ENCODE data around the gene SPRR4. TPM values are rescaled to one million over a fixed set of nuclear protein-coding genes. Genes with fewer than 3 reads are reported as not detected.

Gene SPRR4
- total and polyA plus RNA-seq, 2 experiments from 2014 or later = not detected

DNA sequence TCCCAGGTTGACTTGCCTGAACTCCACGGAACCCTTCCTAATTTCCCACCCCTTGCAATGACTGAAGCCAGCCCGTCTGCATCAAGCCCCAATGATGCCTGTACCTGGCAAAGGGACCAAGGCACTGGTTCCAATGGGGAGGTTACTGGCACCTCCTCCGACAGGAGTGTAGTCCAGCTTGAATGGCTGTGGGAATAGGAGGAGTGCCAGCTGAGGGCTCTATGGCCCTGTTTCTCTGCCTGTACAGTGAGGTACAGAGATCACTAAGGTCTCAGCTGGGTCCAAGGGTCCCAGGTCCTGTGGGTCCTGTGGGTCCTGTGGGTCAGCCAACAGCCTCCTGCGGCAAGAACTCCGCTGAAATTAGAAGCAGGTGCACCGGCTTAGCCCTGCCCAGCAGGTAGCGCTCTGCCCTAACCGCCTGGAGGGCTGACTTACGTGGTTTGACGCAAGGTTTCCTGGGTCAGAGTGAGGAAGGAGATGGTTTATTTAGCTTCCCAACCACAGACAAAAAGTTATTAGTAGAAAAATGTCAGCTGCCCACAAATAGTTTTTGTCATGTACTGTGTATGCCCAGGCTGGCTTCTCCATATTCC lies 9.9 kb upstream of the SPRR4 start:
- Mint-ChIP-seq H3K4me3 (no peak overlapping the region), H3K36me3 (ENCODE audit: low read depth) (no peaks in the 10 kb centered on the region; the same call in 2 of the 3 replicates), H3K27me3 (ENCODE audit: insufficient read depth, low read depth, poor library complexity) (no peaks in the 10 kb centered on the region), H3K27ac (no peak overlapping the region), H3K9me3 (0 out of 3 replicates have a peak, but pooled peaks cover 4% of the 10 kb centered on the region), H3K4me1 (no peaks in the 10 kb centered on the region)
- TF ChIP-seq, protein P1, sequence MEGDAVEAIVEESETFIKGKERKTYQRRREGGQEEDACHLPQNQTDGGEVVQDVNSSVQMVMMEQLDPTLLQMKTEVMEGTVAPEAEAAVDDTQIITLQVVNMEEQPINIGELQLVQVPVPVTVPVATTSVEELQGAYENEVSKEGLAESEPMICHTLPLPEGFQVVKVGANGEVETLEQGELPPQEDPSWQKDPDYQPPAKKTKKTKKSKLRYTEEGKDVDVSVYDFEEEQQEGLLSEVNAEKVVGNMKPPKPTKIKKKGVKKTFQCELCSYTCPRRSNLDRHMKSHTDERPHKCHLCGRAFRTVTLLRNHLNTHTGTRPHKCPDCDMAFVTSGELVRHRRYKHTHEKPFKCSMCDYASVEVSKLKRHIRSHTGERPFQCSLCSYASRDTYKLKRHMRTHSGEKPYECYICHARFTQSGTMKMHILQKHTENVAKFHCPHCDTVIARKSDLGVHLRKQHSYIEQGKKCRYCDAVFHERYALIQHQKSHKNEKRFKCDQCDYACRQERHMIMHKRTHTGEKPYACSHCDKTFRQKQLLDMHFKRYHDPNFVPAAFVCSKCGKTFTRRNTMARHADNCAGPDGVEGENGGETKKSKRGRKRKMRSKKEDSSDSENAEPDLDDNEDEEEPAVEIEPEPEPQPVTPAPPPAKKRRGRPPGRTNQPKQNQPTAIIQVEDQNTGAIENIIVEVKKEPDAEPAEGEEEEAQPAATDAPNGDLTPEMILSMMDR (conservative IDR thresholded peaks at IDR 0.05; ENCODE audit: low read depth in 2 of 2) = peak; percentile 71 to 92
- TF ChIP-seq, protein P2, sequence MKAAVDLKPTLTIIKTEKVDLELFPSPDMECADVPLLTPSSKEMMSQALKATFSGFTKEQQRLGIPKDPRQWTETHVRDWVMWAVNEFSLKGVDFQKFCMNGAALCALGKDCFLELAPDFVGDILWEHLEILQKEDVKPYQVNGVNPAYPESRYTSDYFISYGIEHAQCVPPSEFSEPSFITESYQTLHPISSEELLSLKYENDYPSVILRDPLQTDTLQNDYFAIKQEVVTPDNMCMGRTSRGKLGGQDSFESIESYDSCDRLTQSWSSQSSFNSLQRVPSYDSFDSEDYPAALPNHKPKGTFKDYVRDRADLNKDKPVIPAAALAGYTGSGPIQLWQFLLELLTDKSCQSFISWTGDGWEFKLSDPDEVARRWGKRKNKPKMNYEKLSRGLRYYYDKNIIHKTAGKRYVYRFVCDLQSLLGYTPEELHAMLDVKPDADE (IDR thresholded peaks at IDR 0.05) = no peak
- ATAC-seq = peak; percentile 95
- Histone ChIP-seq H2AFZ (peak overlapping the region; percentile 84), H3K27me3 (ENCODE audit: insufficient read depth) (no peaks in the 10 kb centered on the region), H3K36me3 (ENCODE audit: insufficient read depth) (no peaks in the 10 kb centered on the region), H4K20me1 (replicated peaks; ENCODE audit: insufficient read depth) (no peaks in the 10 kb centered on the region), H3K4me3 (no peak overlapping the region), H3F3A (replicated peaks; ENCODE audit: low read depth) (no peaks in the 10 kb centered on the region), H3K4me2 (no peak overlapping the region), H3K9me2 (ENCODE audit: insufficient read depth) (peaks cover 13% of the 10 kb centered on the region), H3K79me2 (replicated peaks; ENCODE audit: insufficient read depth) (no peaks in the 10 kb centered on the region), H3K27ac (ENCODE audit: low read depth) (no peak overlapping the region), H3K4me1 (ENCODE audit: insufficient read depth) (no peaks in the 10 kb centered on the region)
- DNase-seq (ENCODE audit: low spot score) = peak; percentile 74

DNA sequence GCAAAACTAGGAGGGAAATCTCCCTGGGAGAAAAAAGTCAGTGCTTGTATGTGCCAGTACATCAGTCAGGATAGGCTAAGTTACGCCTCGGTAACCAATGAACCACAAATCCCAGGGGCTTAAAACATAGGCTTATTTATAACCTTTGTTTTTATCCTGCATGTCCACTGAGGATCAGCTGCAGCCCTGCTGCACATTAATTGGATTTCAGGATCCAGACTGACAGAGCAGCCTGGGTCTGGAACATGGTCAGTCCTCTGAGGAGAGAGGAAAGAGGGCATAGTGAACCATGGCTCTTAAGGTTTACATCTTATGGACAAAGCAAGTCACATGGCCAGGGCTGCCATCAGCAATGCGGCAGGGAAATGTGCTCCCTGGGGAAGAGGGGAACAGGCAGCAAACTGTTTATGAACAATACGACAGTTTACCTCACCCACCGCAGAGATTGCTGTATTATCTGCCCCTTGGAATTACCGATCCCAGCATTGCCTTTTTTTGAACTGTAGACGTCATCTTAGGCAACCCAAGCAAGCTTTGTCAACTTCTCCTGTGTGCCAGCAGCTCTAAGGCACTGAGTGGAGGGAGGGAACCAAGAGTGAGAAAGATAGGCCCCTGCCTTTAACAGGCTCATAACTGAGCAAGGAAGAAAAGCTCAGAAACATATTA lies 9.1 kb upstream of the SPRR4 start:
- Histone ChIP-seq H3F3A (replicated peaks; ENCODE audit: low read depth) (no peaks in the 10 kb centered on the region), H3K4me1 (ENCODE audit: insufficient read depth) (no peaks in the 10 kb centered on the region), H3K27me3 (ENCODE audit: insufficient read depth) (no peaks in the 10 kb centered on the region), H3K4me2 (no peak overlapping the region), H4K20me1 (replicated peaks; ENCODE audit: insufficient read depth) (no peaks in the 10 kb centered on the region), H3K9me2 (ENCODE audit: insufficient read depth) (peaks cover 15% of the 10 kb centered on the region), H3K36me3 (ENCODE audit: insufficient read depth) (no peaks in the 10 kb centered on the region), H2AFZ (peak overlapping the region; percentile 84), H3K27ac (ENCODE audit: low read depth) (no peak overlapping the region), H3K79me2 (replicated peaks; ENCODE audit: insufficient read depth) (no peaks in the 10 kb centered on the region), H3K4me3 (no peak overlapping the region)
- ATAC-seq (no peak), DNase-seq (ENCODE audit: low spot score) (no peak)
- Mint-ChIP-seq H3K4me3 (no peak overlapping the region), H3K27me3 (ENCODE audit: insufficient read depth, low read depth, poor library complexity) (no peaks in the 10 kb centered on the region), H3K27ac (no peak overlapping the region), H3K9me3 (0 out of 3 replicates have a peak, but pooled peaks cover 4% of the 10 kb centered on the region), H3K4me1 (no peaks in the 10 kb centered on the region), H3K36me3 (ENCODE audit: low read depth) (no peaks in the 10 kb centered on the region; the same call in 2 of the 3 replicates)
- TF ChIP-seq, protein P3, sequence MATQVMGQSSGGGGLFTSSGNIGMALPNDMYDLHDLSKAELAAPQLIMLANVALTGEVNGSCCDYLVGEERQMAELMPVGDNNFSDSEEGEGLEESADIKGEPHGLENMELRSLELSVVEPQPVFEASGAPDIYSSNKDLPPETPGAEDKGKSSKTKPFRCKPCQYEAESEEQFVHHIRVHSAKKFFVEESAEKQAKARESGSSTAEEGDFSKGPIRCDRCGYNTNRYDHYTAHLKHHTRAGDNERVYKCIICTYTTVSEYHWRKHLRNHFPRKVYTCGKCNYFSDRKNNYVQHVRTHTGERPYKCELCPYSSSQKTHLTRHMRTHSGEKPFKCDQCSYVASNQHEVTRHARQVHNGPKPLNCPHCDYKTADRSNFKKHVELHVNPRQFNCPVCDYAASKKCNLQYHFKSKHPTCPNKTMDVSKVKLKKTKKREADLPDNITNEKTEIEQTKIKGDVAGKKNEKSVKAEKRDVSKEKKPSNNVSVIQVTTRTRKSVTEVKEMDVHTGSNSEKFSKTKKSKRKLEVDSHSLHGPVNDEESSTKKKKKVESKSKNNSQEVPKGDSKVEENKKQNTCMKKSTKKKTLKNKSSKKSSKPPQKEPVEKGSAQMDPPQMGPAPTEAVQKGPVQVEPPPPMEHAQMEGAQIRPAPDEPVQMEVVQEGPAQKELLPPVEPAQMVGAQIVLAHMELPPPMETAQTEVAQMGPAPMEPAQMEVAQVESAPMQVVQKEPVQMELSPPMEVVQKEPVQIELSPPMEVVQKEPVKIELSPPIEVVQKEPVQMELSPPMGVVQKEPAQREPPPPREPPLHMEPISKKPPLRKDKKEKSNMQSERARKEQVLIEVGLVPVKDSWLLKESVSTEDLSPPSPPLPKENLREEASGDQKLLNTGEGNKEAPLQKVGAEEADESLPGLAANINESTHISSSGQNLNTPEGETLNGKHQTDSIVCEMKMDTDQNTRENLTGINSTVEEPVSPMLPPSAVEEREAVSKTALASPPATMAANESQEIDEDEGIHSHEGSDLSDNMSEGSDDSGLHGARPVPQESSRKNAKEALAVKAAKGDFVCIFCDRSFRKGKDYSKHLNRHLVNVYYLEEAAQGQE (IDR thresholded peaks at IDR 0.05; ENCODE audit: unreplicated experiment) = no peak
- no peak for TF ChIP-seq ZNF331 (CRISPR knock-in tag; IDR thresholded peaks at IDR 0.05; ENCODE audit: low read depth)
- no peak for TF ChIP-seq NANOG (IDR thresholded peaks at IDR 0.05; ENCODE audit: borderline replicate concordance)
- TF ChIP-seq EZH2phosphoT487 (IDR thresholded peaks at IDR 0.05; ENCODE audit: unreplicated experiment) = no peak
- TF ChIP-seq JUNB (IDR thresholded peaks at IDR 0.05; ENCODE audit: unreplicated experiment) = no peak
- no peak for TF ChIP-seq STAT1 (IDR thresholded peaks at IDR 0.05; ENCODE audit: unreplicated experiment)
- TF ChIP-seq EZH2 (IDR thresholded peaks at IDR 0.05; ENCODE audit: low read depth, unreplicated experiment) = no peak
- TF ChIP-seq POLR2AphosphoS5 (IDR thresholded peaks at IDR 0.05; ENCODE audit: low read depth) = no peak
- TF ChIP-seq, protein P1 (conservative IDR thresholded peaks at IDR 0.05; ENCODE audit: low read depth in 2 of 2) = no peak
- TF ChIP-seq, protein P2 (IDR thresholded peaks at IDR 0.05) = no peak
- no peak for TF ChIP-seq ZNF114 (CRISPR knock-in tag; IDR thresholded peaks at IDR 0.05)
- TF ChIP-seq CREB1 (CRISPR knock-in tag; IDR thresholded peaks at IDR 0.05; ENCODE audit: low read depth) = no peak

Data from GM23338 (cell line).